Measurements from ENCODE around the gene MMP23B. TPM values are rescaled to one million over a fixed set of nuclear protein-coding genes. Genes with fewer than 3 reads are reported as not detected.
"Not testable (repeated sequence)": the region's sequence is repeated elsewhere in the genome, so short reads cannot be mapped to it uniquely, and the experiment has no call there.

The MMP23B gene
- polyA plus RNA-seq, 1 donor, result 14.9 TPM

- peak; percentile 82 for DNase-seq
These were observed 1.6 kb upstream of the MMP23B start for GRCh38 chr1:1630191-1630964.

GRCh38 chr1:1630965-1631781 is 800 bp upstream of the MMP23B start:
- DNase-seq, result peak; percentile 61

DNA sequence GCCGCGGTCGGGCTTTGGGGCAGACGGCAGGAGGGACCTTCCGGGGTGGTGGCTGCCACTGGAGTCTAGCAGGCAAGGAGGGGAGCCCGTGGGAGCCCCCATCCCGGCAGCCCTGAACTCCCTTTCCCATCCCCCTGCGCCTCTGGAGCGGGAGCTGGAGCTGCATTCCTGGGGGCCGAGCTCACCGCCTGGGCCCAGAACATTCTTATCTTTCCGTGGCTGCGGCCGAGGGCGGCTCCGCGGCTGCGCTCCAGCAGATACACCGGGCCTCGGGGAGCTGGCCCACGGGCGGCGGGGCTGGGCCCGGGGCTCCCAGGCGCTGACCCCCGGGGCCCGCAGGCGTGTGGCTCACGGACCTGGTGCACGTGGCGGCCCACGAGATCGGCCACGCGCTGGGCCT is 1.4 kb downstream of the MMP23B start:
- DNase-seq, result not testable (repeated sequence)

- not testable (repeated sequence) for DNase-seq
These were observed 2.6 kb downstream of the MMP23B start for GRCh38 chr1:1634613-1635012.

GRCh38 chr1:1636621-1637478 is 4.9 kb downstream of the MMP23B start:
- DNase-seq, result not testable (repeated sequence)

GRCh38 chr1:1637479-1637875 is 5.5 kb downstream of the MMP23B start:
- DNase-seq, result not testable (repeated sequence)

- not testable (repeated sequence) for DNase-seq
These were observed 6.6 kb downstream of the MMP23B start for GRCh38 chr1:1638528-1638927.

DNA sequence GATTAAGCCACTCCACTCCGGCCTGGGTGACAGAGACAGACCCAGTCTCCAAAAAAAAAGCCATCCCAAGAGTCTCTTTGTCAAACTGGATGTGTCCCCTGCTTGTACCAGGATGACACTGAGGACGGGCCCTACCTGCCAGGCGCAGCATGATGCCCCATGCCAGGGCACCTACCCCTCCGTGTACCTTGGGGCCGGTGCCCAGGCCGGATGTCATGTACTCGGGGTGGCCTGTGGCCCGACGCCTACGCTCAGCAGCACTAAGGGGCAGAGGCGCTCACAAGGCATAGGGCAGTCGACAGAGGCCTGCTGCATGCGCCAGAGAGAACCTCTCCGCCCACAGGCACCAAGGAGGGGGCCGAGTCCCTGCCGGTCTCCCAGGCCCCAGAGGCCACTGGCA is 7.4 kb downstream of the MMP23B start:
- not testable (repeated sequence) for DNase-seq

DNA sequence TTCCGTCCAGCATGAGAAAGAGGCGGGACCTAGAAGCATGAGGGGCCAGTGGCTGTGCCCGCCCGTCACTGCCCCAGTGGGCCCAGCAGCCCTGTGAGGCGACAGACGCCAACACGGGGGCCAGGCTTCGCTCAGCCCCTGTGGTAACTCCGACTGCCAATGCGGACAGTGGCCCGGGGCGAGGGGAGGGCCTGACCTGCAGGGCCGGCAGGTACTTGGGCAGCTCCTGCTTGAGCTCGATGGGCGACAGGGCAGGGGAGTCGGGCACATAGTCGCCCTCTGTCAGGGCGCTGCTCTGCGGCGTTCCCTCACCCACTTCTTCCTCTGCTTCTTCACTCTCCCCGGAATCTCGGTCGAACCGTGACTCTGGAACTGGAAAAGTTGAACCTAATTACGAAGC is 8.1 kb downstream of the MMP23B start:
- not testable (repeated sequence) for DNase-seq

DNA sequence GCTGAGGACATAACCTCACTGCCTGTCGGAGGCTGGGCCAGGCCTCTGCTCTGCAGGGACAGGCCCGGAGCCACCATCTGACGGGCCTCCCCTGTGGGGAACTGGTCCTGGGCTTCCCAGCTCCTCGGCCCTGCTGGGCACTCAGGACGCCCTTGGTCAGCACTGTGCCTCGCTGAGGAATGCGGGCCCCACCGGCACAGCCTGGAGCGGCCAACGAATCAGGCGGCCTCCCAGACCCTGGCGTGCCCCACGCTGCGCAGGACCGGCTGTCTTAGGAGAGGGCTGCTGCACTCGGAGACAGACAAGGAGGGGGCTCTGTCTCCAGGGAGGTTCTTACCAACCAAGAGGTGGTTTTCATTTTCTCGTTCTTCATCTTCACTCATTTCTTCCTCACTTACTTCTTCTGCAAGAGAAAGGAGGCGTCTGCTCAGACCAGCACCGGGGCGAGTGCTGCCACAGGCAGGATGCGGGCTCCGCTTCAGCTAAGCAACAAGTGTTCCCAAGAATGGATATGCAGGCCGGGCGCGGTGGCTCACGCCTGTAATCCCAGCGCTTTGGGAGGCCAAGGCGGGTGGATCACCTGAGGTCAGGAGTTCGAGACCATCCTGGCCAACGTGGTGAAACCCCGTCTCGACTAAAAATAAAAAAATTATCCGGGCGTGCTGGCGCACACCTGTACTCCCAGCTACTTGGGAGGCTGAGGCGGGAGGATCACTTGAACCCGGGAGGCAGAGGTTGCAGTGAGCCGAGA is 8.9 kb downstream of the MMP23B start:
- not testable (repeated sequence) for DNase-seq

- DNase-seq, result not testable (repeated sequence)
These were observed 14.4 kb downstream of the MMP23B start for GRCh38 chr1:1646326-1646725.

GRCh38 chr1:1647567-1648241 is 15.7 kb downstream of the MMP23B start:
- not testable (repeated sequence) for DNase-seq

GRCh38 chr1:1648265-1648664 is 16.3 kb downstream of the MMP23B start:
- not testable (repeated sequence) for DNase-seq

- DNase-seq, result peak; percentile 95
These were observed 26.9 kb downstream of the MMP23B start, which contains the start of gene CDK11B for GRCh38 chr1:1658583-1659549. Gene CDK11B, minus strand, starts transcription at chr1:1659004. Its CDS starts 1,519 bp downstream, at chr1:1657485.

GRCh38 chr1:1662392-1662791 is 30.4 kb downstream of the MMP23B start:
- not testable (repeated sequence) for DNase-seq

GRCh38 chr1:1662830-1663560 is 31.0 kb downstream of the MMP23B start:
- not testable (repeated sequence) for DNase-seq

DNA sequence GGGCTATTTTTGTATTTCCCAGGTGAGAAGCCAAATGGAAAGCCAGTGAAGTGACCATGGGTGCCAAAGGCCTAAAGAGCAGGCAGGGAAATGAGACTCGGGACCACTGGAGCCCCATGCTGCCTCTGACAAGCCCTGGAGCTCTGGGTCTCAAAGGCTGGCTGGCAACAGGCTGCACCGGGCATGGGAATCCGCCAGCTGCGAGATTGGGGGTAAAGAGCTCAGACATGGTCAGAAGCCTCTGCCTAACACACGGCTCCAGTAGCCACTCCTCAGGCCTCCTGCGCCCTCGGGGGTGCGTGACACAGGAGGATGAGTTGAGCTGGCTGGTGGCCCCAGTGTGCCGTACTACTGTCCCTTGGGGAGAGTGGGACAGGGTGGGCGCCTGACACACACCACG is 32.3 kb downstream of the MMP23B start:
- not testable (repeated sequence) for DNase-seq

DNA sequence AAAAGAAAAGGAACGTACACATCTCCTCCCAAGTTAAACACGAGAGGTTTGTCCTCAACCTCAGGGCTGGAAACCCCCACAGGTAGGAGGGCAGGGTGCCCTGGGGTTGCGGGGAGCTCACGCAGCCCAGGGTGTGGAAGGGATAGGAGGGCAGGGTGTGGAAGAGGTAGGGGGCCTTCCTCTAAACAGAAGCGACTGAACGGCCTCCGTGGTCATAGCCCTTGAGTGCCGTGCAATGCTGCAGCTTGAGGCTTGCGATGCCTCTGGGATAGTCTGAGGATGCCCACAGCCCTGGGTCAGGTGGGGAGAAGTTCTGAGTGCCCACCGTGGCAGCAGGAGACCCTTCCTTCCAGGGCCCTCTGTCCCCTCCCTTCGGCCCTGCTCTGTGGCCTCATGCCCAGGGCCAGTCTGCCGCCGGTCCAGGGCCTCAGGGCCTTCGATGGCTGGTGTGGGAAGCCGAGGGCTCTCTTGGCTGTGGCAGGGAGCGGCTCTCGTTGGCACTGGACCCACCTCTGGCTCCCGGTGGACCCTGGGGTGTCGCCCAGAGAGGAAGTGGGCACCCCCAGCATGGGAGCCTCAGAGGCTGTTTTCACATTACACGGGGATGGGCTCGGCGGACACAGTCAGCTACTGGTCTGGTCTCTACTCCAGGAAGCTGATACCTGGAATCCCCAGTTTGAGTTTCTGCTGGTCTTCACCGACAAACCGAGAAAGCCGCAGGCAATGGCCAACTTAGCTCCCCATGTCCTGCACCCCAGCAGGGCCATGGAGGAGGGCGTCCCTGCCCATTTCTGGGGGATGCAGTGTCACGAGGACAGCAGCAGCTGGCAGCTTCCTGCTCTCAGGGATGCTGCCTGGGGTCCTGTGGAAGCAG is 33.2 kb downstream of the MMP23B start:
- DNase-seq, result no peak

Data from left kidney (tissue), 2 donors.